RWPE1 (cell line): ENCODE results near the gene GATA5.
"Not testable (repeated sequence)": the region's sequence is repeated elsewhere in the genome, so short reads cannot be mapped to it uniquely, and the experiment has no call there.

Experiments
- CTCF ChIA-PET: fragments of 350-600 bp; sonication (Branson Sonifier 250); formaldehyde crosslinking; extraction: SDS; loops from one replicate; lab custom pipeline; 2021; lab: Yijun Ruan, JAX
- POLR2A ChIA-PET: fragments of 400-600 bp; formaldehyde crosslinking; extraction: SDS; loops from one replicate; lab custom pipeline; 2020; ENCODE audit warnings: antibody characterized with exemption; ENCODE audit not compliant: low non-redundant PET; lab: Yijun Ruan, JAX
- DNase-seq: peaks from one replicate; pipeline ENCODE4 v3.0.0; 2012; ENCODE audit warnings: low spot score
- H3K27ac ChIP-seq: fragments of 450-650 bp; 2 replicates; pipeline ENCODE4 v1.5.1; 2017
- CTCF ChIP-seq: fragments of 450-650 bp; conservative IDR thresholded peaks from 2 replicates; pipeline ENCODE4 v1.5.1; 2017; ENCODE audit warnings: low read depth, mild to moderate bottlenecking

Gene GATA5

GRCh38 chr20:62493253-62493885 lies 17.6 kb upstream of the GATA5 start:
- CTCF ChIA-PET: interaction anchor here (0.6 to 5.4 kb wide), 5 partner anchors 12 to 123 kb away, joined by 3 to 29 read pairs (median 5); no protein-coding TSS in a partner anchor
- H3K27ac ChIP-seq: no peak overlapping the region
- no peak for TF ChIP-seq CTCF

GRCh38 chr20:62492711-62493110 lies 16.9 kb upstream of the GATA5 start:
- no peak for DNase-seq
- TF ChIP-seq CTCF: no peak

More at GRCh38 chr20:62493253-62493885, 17.6 kb upstream of the GATA5 start:
- POLR2A ChIA-PET: no interaction called here
- DNase-seq: no peak

GRCh38 chr20:62490783-62491182 lies 15.0 kb upstream of the GATA5 start:
- H3K27ac ChIP-seq, DNase-seq, POLR2A ChIA-PET: not testable (repeated sequence)
- CTCF ChIA-PET: interaction anchor here (1.9 to 2.7 kb wide), 2 partner anchors 9 to 80 kb away, joined by 7 to 16 read pairs; no protein-coding TSS in a partner anchor

More at GRCh38 chr20:62492711-62493110, 16.9 kb upstream of the GATA5 start:
- POLR2A ChIA-PET: no interaction called here
- CTCF ChIA-PET: interaction anchor here (0.6 to 5.4 kb wide), 4 partner anchors 11 to 124 kb away, joined by 3 to 29 read pairs (median 4); no protein-coding TSS in a partner anchor
- H3K27ac ChIP-seq: no peak overlapping the region

- ChIA-PET POLR2A (no interaction called here), CTCF (interaction anchor here (0.8 to 2.7 kb wide), 3 partner anchors 10 to 79 kb away, joined by 3 to 16 read pairs (median 7); no protein-coding TSS in a partner anchor)
- TF ChIP-seq CTCF: no peak
These were observed 14.1 kb upstream of the GATA5 start for GRCh38 chr20:62489932-62490263.

GRCh38 chr20:62489186-62489931 lies 13.6 kb upstream of the GATA5 start:
- CTCF ChIA-PET: interaction anchor here (0.8 to 2.7 kb wide), 3 partner anchors 10 to 79 kb away, joined by 3 to 16 read pairs (median 7); no protein-coding TSS in a partner anchor

More at GRCh38 chr20:62489932-62490263, 14.1 kb upstream of the GATA5 start:
- no peak for DNase-seq
- peak overlapping the region; percentile 21; the same call in 1 of the 2 replicates for H3K27ac ChIP-seq

GRCh38 chr20:62488470-62488869 lies 12.7 kb upstream of the GATA5 start:
- CTCF ChIA-PET: interaction anchor here (0.5 to 2.7 kb wide), 3 partner anchors 11 to 320 kb away, joined by 3 to 16 read pairs (median 3); no protein-coding TSS in a partner anchor

More at GRCh38 chr20:62489186-62489931, 13.6 kb upstream of the GATA5 start:
- peak; percentile 96 for DNase-seq
- POLR2A ChIA-PET: no interaction called here
- peak overlapping the region; percentile 21 for H3K27ac ChIP-seq
- TF ChIP-seq CTCF: no peak

More at GRCh38 chr20:62488470-62488869, 12.7 kb upstream of the GATA5 start:
- no peak for DNase-seq
- POLR2A ChIA-PET: interaction anchor here (0.6 kb wide), 1 partner anchor 102 kb away, joined by 3 read pairs; the partner anchor contains the start of gene RPS21
- no peak for TF ChIP-seq CTCF
- no peak overlapping the region for H3K27ac ChIP-seq
